ENCODE results near the gene PMS1.

Gene PMS1

GRCh38 chr2:189854940-189855339, 70.7 kb downstream of the PMS1 start:
- TF ChIP-seq CTCF (IDR thresholded peaks at IDR 0.05; ENCODE audit: control insufficient read depth, insufficient read depth, low read depth, low read length, missing control alignments): no peak
- no peak for DNase-seq (ENCODE audit: low read depth)
- H3K4me3 ChIP-seq (ENCODE audit: control insufficient read depth, low read depth, low read length): no peak overlapping the region

- DNase-seq (ENCODE audit: low read depth): no peak
- no peak overlapping the region for H3K4me3 ChIP-seq (ENCODE audit: control insufficient read depth, low read depth, low read length)
- no peak for TF ChIP-seq CTCF (IDR thresholded peaks at IDR 0.05; ENCODE audit: control insufficient read depth, insufficient read depth, low read depth, low read length, missing control alignments)
Observed at GRCh38 chr2:189858291-189858690, 74.0 kb downstream of the PMS1 start.

- TF ChIP-seq CTCF (IDR thresholded peaks at IDR 0.05; ENCODE audit: control insufficient read depth, insufficient read depth, low read depth, low read length, missing control alignments): no peak
- no peak overlapping the region for H3K4me3 ChIP-seq (ENCODE audit: control insufficient read depth, low read depth, low read length)
- no peak for DNase-seq (ENCODE audit: low read depth)
Observed at GRCh38 chr2:189860161-189860560, 75.9 kb downstream of the PMS1 start.

GRCh38 chr2:189862751-189863150, 78.5 kb downstream of the PMS1 start:
- no peak for DNase-seq (ENCODE audit: low read depth)
- no peak overlapping the region for H3K4me3 ChIP-seq (ENCODE audit: control insufficient read depth, low read depth, low read length)
- no peak for TF ChIP-seq CTCF (IDR thresholded peaks at IDR 0.05; ENCODE audit: control insufficient read depth, insufficient read depth, low read depth, low read length, missing control alignments)

- no peak for TF ChIP-seq CTCF (IDR thresholded peaks at IDR 0.05; ENCODE audit: control insufficient read depth, insufficient read depth, low read depth, low read length, missing control alignments)
- no peak overlapping the region for H3K4me3 ChIP-seq (ENCODE audit: control insufficient read depth, low read depth, low read length)
- DNase-seq (ENCODE audit: low read depth): no peak
Observed at GRCh38 chr2:189865826-189866225, 81.6 kb downstream of the PMS1 start.

GRCh38 chr2:189866296-189866695, 82.0 kb downstream of the PMS1 start:
- DNase-seq (ENCODE audit: low read depth): no peak
- TF ChIP-seq CTCF (IDR thresholded peaks at IDR 0.05; ENCODE audit: control insufficient read depth, insufficient read depth, low read depth, low read length, missing control alignments): no peak
- H3K4me3 ChIP-seq (ENCODE audit: control insufficient read depth, low read depth, low read length): no peak overlapping the region

GRCh38 chr2:189868896-189869295, 84.6 kb downstream of the PMS1 start:
- no peak for TF ChIP-seq CTCF (IDR thresholded peaks at IDR 0.05; ENCODE audit: control insufficient read depth, insufficient read depth, low read depth, low read length, missing control alignments)
- no peak for DNase-seq (ENCODE audit: low read depth)
- H3K4me3 ChIP-seq (ENCODE audit: control insufficient read depth, low read depth, low read length): no peak overlapping the region

All from AG09309 (cell line).